AG09309 (cell line): Measurements from ENCODE around the gene CHMP6.

Experiments used
- DNase-seq: peaks from one replicate; pipeline ENCODE4 v3.0.0-alpha.2; 2010; ENCODE audit warnings: low read depth
- H3K4me3 ChIP-seq: 2 replicates; pipeline ENCODE4 v1.5.1; 2011; ENCODE audit warnings: mild to moderate bottlenecking, low read depth, low read length, moderate library complexity; ENCODE audit not compliant: control insufficient read depth
- TF ChIP-seq, protein P1 (sequence below): IDR thresholded peaks from 2 replicates; pipeline ENCODE4 v1.5.1; 2011; ENCODE audit warnings: mild to moderate bottlenecking, low read depth, low read length, inconsistent platforms; ENCODE audit not compliant: insufficient read depth, control insufficient read depth; ENCODE audit errors: missing control alignments

CHMP6 gene

DNA sequence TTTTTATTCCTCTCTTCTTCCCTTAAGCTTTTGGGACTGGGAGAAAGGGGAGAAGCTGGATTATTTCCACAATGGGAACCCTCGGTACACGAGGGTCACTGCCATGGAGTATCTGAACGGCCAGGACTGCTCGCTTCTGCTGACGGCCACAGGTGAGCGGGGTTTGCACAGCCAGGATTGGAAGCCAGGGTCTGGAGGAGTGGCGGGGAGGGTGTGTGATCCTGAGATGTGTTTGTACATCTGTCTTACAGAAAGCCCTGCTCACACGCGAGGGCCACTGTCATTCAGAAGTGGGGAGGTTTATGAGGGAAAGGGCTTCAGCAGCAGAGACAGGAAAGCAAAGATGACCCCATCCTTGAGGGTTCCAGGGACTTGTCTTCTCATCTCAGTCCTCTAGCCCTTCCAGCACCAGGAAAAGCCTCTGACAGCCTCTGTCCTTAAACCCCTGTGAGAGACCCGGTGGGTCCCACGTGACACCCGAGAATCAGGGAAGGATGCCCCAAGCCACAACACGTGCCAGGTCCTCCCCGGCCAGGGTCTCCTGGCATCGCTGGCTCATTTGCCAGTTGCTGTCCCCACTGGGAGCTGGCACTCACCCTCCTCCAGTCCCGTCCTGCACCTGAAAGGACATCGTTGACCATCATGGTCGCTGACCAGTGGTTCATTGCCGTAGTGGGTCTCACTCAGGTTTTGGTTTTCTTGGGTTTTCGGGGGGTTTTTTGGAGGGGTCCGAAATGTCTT is 44.3 kb upstream of the CHMP6 start:
- H3K4me3 ChIP-seq: no peak overlapping the region
- TF ChIP-seq, protein P1, sequence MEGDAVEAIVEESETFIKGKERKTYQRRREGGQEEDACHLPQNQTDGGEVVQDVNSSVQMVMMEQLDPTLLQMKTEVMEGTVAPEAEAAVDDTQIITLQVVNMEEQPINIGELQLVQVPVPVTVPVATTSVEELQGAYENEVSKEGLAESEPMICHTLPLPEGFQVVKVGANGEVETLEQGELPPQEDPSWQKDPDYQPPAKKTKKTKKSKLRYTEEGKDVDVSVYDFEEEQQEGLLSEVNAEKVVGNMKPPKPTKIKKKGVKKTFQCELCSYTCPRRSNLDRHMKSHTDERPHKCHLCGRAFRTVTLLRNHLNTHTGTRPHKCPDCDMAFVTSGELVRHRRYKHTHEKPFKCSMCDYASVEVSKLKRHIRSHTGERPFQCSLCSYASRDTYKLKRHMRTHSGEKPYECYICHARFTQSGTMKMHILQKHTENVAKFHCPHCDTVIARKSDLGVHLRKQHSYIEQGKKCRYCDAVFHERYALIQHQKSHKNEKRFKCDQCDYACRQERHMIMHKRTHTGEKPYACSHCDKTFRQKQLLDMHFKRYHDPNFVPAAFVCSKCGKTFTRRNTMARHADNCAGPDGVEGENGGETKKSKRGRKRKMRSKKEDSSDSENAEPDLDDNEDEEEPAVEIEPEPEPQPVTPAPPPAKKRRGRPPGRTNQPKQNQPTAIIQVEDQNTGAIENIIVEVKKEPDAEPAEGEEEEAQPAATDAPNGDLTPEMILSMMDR: no peak
- no peak for DNase-seq

DNA sequence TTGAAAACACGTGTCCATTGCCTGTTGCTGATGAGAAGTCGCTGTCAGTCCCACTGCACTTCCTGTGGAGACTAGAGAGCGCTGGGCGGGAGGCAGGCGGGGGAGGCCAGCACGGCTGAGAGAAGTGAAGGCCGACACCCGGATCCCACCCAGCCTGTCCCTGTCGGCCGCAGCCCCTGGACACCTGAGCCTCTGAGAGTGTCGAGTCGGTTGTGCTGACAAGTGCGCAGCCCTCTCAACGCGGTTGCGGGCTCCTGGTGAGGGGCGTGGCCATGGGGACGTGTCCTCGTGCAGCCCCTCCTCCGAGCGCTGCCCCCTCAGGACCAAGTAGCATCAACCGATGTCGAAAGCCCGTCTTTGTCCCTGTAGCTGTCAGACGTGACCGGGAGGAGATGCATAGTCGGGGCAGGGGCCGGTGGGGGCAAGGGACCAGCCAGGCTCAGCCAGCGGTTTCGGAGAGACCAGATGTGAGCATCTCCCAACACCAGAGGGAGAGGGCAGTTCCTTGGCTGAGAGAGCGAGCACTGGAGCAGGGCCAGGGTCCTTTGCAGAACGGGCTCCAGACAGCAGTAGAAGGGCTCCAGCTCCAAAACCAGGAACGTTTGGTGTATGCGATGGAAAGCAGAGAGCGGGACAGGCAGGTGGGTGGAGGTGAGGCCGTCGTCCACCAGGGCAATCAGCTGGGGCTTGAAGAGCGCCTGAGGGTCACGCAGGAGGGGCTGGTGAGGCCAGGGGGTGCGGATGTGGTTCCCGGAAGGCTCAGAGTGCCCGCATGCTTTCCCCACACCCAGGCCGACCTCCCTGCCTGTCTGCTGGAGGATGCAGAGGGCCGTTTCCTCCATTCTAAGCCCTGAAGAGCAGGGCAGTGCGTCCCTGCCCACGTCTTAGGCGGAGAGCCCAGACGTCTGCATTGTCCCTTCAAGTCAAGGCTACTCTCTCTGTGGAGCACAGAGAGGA is 43.3 kb upstream of the CHMP6 start:
- TF ChIP-seq, protein P1: no peak
- no peak for DNase-seq
- H3K4me3 ChIP-seq: no peak overlapping the region

DNA sequence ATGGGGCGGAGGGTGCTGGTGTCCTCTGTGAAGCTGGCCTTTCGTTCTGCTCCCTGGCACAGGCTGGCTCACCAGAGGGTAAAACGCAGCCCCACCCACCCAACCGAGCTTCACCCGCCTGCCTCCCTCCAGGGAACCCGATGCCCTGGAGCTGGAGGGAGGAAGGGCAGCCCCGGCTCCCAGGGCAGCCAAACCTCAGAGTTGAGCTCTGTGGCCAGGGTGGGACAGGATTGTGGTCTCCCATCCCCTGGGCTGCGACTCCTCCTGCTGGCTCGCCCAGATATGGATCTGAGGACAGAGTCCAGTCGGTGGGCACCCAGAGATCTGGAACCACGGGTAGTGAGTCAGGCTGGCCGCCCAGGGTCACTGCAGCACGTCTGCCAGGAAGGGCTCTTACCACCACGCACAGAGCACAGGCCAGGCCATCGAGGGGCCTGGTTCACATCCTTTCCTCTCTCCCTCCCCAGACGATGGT is 42.6 kb upstream of the CHMP6 start:
- TF ChIP-seq, protein P1: no peak
- no peak for DNase-seq
- no peak overlapping the region for H3K4me3 ChIP-seq

DNA sequence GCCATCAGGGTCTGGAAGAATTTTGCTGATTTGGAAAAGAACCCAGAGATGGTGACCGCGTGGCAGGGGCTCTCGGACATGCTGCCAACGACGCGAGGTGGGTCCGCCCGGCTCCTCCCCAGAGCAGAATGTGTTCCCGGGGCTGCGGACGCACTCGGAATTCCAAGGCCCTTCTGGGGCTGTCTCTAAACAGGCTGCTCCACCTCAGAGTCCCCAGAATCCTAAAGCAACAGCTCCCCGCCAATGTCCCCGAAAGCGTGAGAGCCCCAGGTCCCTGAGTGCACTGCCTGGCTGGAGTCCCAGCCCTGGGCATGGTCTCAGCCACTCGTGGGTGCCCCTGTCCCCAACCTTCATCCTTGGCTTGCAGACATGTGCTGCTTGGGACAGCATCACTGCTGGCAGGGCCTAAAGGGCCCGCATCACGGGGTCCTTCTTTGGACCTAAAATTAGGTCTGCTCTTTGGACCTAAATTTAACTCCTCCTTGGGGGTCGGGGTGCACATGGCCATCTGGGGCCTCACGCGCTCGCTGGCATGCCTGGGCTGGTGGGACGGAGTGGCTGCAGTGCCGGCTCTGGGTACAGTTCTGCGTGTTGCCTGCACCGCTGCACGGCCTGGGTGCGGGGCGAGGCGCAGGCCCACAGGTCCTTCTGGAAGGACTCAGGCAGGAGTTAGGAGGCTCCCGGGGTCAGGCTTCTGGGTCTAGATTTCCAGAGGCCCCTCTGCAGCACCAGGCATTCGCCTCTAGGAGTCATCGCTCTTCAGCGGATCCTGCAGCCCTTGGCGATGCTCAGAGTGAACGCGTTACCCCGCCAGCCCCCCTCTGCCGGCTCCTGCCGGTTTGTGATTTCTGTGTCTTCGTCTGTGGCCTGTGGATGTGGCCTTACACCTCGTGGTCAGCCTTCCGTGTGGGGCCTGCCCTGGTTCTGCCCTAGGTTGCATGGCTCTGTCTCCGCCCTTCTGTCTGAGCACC is 41.9 kb upstream of the CHMP6 start:
- TF ChIP-seq, protein P1: no peak
- H3K4me3 ChIP-seq: no peak overlapping the region
- no peak for DNase-seq

DNA sequence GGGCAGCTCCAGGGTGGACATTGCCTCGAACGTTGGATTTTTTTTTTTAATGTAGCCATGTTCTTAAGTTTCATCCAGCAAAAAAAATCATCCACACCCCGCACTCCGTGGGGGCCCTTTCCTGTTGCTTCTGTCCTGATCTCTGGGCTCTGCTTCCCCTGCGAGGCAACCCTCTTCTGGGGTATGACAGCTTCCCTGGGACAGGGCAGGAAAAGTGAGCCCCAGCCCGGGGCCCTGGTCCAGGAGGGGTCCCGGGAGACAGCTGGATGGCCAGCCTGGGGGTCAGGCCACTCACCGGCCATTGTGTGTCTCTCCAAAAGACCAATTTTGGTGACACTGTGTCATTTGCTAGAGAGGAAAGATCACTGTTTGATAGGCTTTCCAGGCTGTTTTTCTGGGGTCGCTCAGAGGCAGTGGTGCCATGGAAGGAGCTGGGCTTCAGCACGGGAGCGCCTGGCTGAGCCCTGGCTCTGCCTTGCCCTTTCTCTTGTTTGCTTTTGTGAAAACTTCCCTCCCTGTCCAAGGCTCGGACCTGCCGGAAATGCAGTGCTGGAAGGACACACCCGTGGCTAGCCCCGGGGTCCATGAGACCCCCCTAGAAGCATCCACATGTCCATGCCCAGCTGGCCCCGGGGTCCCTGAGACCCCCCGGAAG is 41.0 kb upstream of the CHMP6 start:
- no peak for DNase-seq
- no peak overlapping the region for H3K4me3 ChIP-seq
- TF ChIP-seq, protein P1: no peak
